Measurements from ENCODE around the gene ACACA. TPM values are rescaled to one million over a fixed set of nuclear protein-coding genes. Genes with fewer than 3 reads are reported as not detected.

ACACA gene
- total RNA-seq, 4 donors from 2014 or later, result 40.5 to 64.1 (median 51.8) TPM

DNA sequence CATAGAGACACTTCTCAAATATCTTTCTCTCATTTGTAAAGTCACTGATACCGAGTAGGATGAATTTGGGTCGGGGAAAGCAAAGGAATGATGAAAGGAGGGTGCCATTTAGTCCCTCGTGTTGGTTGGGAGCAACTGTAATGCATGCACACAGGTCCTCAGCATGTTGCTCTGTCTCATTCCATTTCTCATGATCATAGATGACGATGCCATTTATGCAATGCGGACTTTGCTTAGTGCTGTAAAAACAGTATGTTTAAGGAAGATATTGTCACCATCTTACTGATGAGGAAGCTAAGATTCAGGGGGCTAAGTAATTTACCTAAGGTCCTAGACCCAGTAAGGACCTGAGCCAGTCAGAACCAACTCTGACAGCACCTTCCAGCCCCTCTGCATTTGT is 357.8 kb downstream of the ACACA start:
- peaks cover 0 to 3% (median 0%) of the 10 kb centered on the region in 3 donors for H3K4me1 ChIP-seq
- H3K9me3 ChIP-seq, result no peaks in the 10 kb centered on the region
- ATAC-seq, result no peak
- no peak for TF ChIP-seq EP300 (IDR thresholded peaks at IDR 0.05)
- no peak for TF ChIP-seq POLR2A (IDR thresholded peaks at IDR 0.05)
- TF ChIP-seq POLR2AphosphoS5 (IDR thresholded peaks at IDR 0.05), result no peak
- TF ChIP-seq, protein P1, sequence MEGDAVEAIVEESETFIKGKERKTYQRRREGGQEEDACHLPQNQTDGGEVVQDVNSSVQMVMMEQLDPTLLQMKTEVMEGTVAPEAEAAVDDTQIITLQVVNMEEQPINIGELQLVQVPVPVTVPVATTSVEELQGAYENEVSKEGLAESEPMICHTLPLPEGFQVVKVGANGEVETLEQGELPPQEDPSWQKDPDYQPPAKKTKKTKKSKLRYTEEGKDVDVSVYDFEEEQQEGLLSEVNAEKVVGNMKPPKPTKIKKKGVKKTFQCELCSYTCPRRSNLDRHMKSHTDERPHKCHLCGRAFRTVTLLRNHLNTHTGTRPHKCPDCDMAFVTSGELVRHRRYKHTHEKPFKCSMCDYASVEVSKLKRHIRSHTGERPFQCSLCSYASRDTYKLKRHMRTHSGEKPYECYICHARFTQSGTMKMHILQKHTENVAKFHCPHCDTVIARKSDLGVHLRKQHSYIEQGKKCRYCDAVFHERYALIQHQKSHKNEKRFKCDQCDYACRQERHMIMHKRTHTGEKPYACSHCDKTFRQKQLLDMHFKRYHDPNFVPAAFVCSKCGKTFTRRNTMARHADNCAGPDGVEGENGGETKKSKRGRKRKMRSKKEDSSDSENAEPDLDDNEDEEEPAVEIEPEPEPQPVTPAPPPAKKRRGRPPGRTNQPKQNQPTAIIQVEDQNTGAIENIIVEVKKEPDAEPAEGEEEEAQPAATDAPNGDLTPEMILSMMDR (IDR thresholded peaks at IDR 0.05), result no peak
- 79 to 87% methylated on average over 3 to 5 of the region's 5 CpGs for whole genome bisulfite sequencing, 2 donors (ENCODE audit: low coverage in 1 of 2)
- no peaks in the 10 kb centered on the region for H3K27me3 ChIP-seq
- H3K4me3 ChIP-seq, result no peak overlapping the region
- no peak overlapping the region for H3K27ac ChIP-seq
- H3K36me3 ChIP-seq, result peaks cover 0 to 56% of the 10 kb centered on the region in 2 donors

DNA sequence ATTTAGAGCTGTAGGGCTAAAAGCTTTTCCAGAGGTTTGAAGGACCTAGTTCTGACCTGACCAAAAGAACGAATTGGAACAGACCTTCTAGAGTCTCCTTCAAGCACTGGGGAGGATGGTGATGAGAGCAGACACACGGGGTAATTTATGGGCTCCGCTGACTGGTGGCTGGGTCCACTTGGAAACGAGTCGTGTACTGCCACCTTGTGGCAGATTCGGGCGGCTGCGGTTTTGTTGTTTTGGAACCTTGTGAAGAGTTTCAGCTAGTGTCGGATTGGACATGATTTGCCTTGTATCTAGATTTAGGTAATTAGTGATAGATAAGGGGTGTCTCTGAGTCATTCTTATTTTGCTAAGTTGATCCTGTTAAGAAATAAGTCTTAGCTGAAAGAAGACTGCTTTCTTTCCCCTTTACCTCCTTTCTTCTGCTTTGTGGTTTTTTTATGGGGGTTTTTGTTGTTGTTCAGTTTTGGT is 359.0 kb downstream of the ACACA start:
- H3K4me3 ChIP-seq, result no peak overlapping the region
- peaks cover 0 to 3% (median 0%) of the 10 kb centered on the region in 3 donors for H3K4me1 ChIP-seq
- TF ChIP-seq, protein P1 (IDR thresholded peaks at IDR 0.05), result peak; percentile 76 to 90 (median 81)
- no peak for TF ChIP-seq POLR2AphosphoS5 (IDR thresholded peaks at IDR 0.05)
- WGBS, 2 donors (ENCODE audit: low coverage in 1 of 2), result 7 to 8% methylated on average over 9 of the region's 9 CpGs
- peaks cover 0 to 64% of the 10 kb centered on the region in 2 donors for H3K36me3 ChIP-seq
- H3K9me3 ChIP-seq, result no peaks in the 10 kb centered on the region
- no peak overlapping the region for H3K27ac ChIP-seq
- ATAC-seq, result peak; percentile 58
- no peaks in the 10 kb centered on the region for H3K27me3 ChIP-seq

DNA sequence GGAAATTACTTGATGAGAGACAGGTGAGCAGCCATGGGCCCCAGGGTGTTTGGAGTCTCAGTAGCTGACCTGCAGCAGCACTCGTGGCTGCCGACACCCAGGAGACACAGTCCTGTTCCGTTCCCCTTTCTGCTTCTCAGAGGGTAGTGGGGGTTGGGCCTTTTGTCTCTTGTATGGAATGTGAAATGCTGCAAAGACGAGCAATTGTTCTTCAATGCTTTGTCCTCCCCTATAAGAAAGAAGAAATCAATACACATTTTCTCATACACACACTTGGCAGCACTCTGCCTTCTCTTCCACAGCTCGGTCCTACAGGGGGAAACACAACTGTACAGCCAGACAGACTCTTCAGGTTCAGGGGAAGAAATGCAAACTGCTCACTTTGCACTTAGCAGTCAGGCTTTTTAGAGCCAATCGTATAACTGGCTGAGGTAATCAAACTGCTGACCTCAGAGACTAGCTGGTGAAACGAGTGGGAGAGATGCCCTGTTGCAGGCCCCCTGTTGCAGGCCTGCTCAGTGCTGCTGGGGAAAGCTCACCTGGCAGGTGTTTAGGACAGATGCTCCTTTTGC is 361.2 kb downstream of the ACACA start:
- peaks cover 0 to 3% (median 0%) of the 10 kb centered on the region in 3 donors for H3K4me1 ChIP-seq
- H3K9me3 ChIP-seq, result no peaks in the 10 kb centered on the region
- no peak overlapping the region for H3K4me3 ChIP-seq
- H3K36me3 ChIP-seq, result peaks cover 0 to 46% of the 10 kb centered on the region in 2 donors
- TF ChIP-seq POLR2A (IDR thresholded peaks at IDR 0.05) (no peak), EP300 (IDR thresholded peaks at IDR 0.05) (no peak), POLR2AphosphoS5 (IDR thresholded peaks at IDR 0.05) (no peak)
- TF ChIP-seq, protein P1 (IDR thresholded peaks at IDR 0.05), result no peak
- no peaks in the 10 kb centered on the region for H3K27me3 ChIP-seq
- 66 to 74% methylated on average over 5 to 7 of the region's 7 CpGs for WGBS, 2 donors (ENCODE audit: low coverage in 1 of 2)
- no peak overlapping the region for H3K27ac ChIP-seq
- ATAC-seq, result no peak

DNA sequence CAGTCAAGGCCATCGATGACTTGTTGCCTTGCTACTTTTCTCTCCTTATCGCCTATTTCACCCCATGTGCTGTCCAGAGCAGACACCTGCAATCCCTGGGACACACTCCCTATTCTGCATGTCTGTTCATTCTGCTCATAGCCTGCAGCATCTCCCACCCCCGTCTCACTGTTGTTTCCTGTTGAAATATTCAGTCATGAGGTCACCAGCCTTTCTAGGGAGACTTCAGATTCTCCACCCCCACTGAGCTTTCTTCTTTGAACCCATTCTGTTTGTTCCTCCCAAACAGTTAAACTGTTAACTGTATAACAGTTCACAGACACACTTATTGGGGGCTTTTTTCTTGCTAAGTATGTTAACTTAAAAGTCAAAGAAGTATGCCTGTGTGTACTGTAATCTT is 363.4 kb downstream of the ACACA start:
- Histone ChIP-seq H3K36me3 (peaks cover 0 to 42% of the 10 kb centered on the region in 2 donors), H3K27me3 (no peaks in the 10 kb centered on the region), H3K4me3 (no peak overlapping the region), H3K4me1 (peaks cover 0 to 3% (median 0%) of the 10 kb centered on the region in 3 donors), H3K9me3 (no peaks in the 10 kb centered on the region), H3K27ac (no peak overlapping the region)
- ATAC-seq, result no peak
- TF ChIP-seq POLR2A (IDR thresholded peaks at IDR 0.05), result no peak
- TF ChIP-seq EP300 (IDR thresholded peaks at IDR 0.05), result no peak
- TF ChIP-seq POLR2AphosphoS5 (IDR thresholded peaks at IDR 0.05), result no peak
- TF ChIP-seq, protein P1 (IDR thresholded peaks at IDR 0.05), result no peak
- 79 to 100% methylated on average over 1 to 3 of the region's 3 CpGs for WGBS, 2 donors (ENCODE audit: low coverage in 1 of 2)

DNA sequence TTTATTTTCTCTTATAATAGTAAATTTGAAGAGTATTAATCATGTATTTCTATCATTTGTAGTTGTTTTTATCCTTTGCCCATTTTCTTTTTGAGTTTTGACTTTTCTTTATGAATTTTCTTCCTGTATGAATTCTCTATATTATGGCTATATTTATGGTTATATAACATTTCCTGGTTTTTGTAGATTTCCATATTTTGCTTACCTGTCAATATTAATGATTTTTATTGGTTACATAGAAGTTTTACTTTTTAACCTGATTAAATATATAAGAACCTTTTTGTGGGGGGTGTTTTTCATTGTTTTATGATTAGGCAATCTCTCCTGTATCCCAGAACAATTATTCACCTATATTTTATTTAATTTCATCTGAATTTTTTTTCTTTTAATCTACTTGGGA is 364.7 kb downstream of the ACACA start:
- Histone ChIP-seq H3K27me3 (no peaks in the 10 kb centered on the region), H3K4me3 (no peak overlapping the region), H3K27ac (no peak overlapping the region), H3K36me3 (peaks cover 0 to 54% of the 10 kb centered on the region in 2 donors), H3K9me3 (no peaks in the 10 kb centered on the region), H3K4me1 (no peaks in the 10 kb centered on the region)
- TF ChIP-seq, protein P1 (IDR thresholded peaks at IDR 0.05), result no peak
- TF ChIP-seq POLR2A (IDR thresholded peaks at IDR 0.05) (no peak), POLR2AphosphoS5 (IDR thresholded peaks at IDR 0.05) (no peak), EP300 (IDR thresholded peaks at IDR 0.05) (no peak)
- ATAC-seq, result no peak
